ENCODE data around the gene AP5B1.
A peak's percentile ranks its signal among the peaks of the same experiment; 100 is the strongest.

Gene AP5B1

GRCh38 chr11:65798882-65799281 is 18.1 kb upstream of the AP5B1 start:
- DNase-seq: no peak

GRCh38 chr11:65797711-65798110 is 16.9 kb upstream of the AP5B1 start:
- DNase-seq: no peak

- DNase-seq: no peak
Measured at GRCh38 chr11:65796726-65797601, 16.2 kb upstream of the AP5B1 start.

GRCh38 chr11:65794570-65795510 is 14.1 kb upstream of the AP5B1 start:
- DNase-seq: no peak

GRCh38 chr11:65793625-65794400 is 13.0 kb upstream of the AP5B1 start:
- DNase-seq: no peak

- no peak for DNase-seq
Measured at GRCh38 chr11:65793144-65793581, 12.4 kb upstream of the AP5B1 start.

- DNase-seq: no peak
Measured at GRCh38 chr11:65792456-65792855, 11.7 kb upstream of the AP5B1 start.

- DNase-seq: peak; percentile 73 to 76
Measured at GRCh38 chr11:65791719-65792213, 11.0 kb upstream of the AP5B1 start.

GRCh38 chr11:65790902-65791650 is 10.3 kb upstream of the AP5B1 start:
- DNase-seq: no peak

GRCh38 chr11:65790104-65790901 is 9.5 kb upstream of the AP5B1 start:
- DNase-seq: no peak

GRCh38 chr11:65789230-65790103 is 8.7 kb upstream of the AP5B1 start:
- no peak for DNase-seq

- no peak for DNase-seq
Measured at GRCh38 chr11:65788821-65789220, 8.0 kb upstream of the AP5B1 start.

- no peak for DNase-seq
Measured at GRCh38 chr11:65787649-65788622, 7.2 kb upstream of the AP5B1 start.

GRCh38 chr11:65786786-65787636 is 6.2 kb upstream of the AP5B1 start, which contains the start of gene OVOL1:
Gene OVOL1, plus strand, starts transcription at chr11:65787063. Its CDS starts 311 bp downstream, at chr11:65787374.
- DNase-seq: no peak

GRCh38 chr11:65786008-65786785 is 5.4 kb upstream of the AP5B1 start:
- DNase-seq: no peak

- DNase-seq: no peak
Measured at GRCh38 chr11:65785319-65786007, 4.7 kb upstream of the AP5B1 start.

All from inflammatory macrophage treated with lipopolysaccharide for 1 hour (primary cell).